Superior temporal gyrus (tissue), 1 donor: ENCODE measurements around the gene IFT172.
"Not testable (repeated sequence)": the region's sequence is repeated elsewhere in the genome, so short reads cannot be mapped to it uniquely, and the experiment has no call there.

Experiments
- DNase-seq: peaks from one replicate; pipeline ENCODE4 v3.0.0-alpha.2; 2016; ENCODE audit errors: extremely low spot score

IFT172 gene

GRCh38 chr2:27489498-27490397 lies at the start of gene IFT172:
Gene IFT172 (minus strand): TSS chr2:27489743. CDS start chr2:27489653, 90 bp downstream.
- DNase-seq: peak; percentile 99

- DNase-seq: not testable (repeated sequence)
Measured at GRCh38 chr2:27538839-27539450, 49.4 kb upstream of the IFT172 start.

- no peak for DNase-seq
Measured at GRCh38 chr2:27537287-27537686, 47.7 kb upstream of the IFT172 start.

- DNase-seq: no peak
Measured at GRCh38 chr2:27531983-27532382, 42.4 kb upstream of the IFT172 start.

- DNase-seq: no peak
Measured at GRCh38 chr2:27527182-27527581, 37.6 kb upstream of the IFT172 start.

GRCh38 chr2:27522400-27522945 lies 32.9 kb upstream of the IFT172 start:
- DNase-seq: no peak

GRCh38 chr2:27520316-27520715 lies 30.8 kb upstream of the IFT172 start:
- DNase-seq: no peak

- no peak for DNase-seq
Measured at GRCh38 chr2:27518782-27519113, 29.2 kb upstream of the IFT172 start.

GRCh38 chr2:27518113-27518781 lies 28.7 kb upstream of the IFT172 start:
- no peak for DNase-seq

- no peak for DNase-seq
Measured at GRCh38 chr2:27509326-27509725, 19.8 kb upstream of the IFT172 start.

- no peak for DNase-seq
Measured at GRCh38 chr2:27507293-27507692, 17.8 kb upstream of the IFT172 start.

- no peak for DNase-seq
Measured at GRCh38 chr2:27506587-27506986, 17.0 kb upstream of the IFT172 start.

GRCh38 chr2:27502142-27502541 lies 12.6 kb upstream of the IFT172 start:
- peak; percentile 48 for DNase-seq

- DNase-seq: no peak
Measured at GRCh38 chr2:27501042-27501441, 11.5 kb upstream of the IFT172 start.

- no peak for DNase-seq
Measured at GRCh38 chr2:27498975-27499374, 9.4 kb upstream of the IFT172 start.

GRCh38 chr2:27497288-27497627 lies 7.7 kb upstream of the IFT172 start:
- DNase-seq: no peak

- DNase-seq: no peak
Measured at GRCh38 chr2:27496357-27497287, 7.1 kb upstream of the IFT172 start, which contains the start of gene GCKR. Gene GCKR (plus strand): TSS chr2:27496839. CDS start chr2:27496905, 66 bp downstream.

GRCh38 chr2:27495840-27496356 lies 6.4 kb upstream of the IFT172 start:
- no peak for DNase-seq

GRCh38 chr2:27494944-27495554 lies 5.5 kb upstream of the IFT172 start, which contains the start of gene FNDC4:
Gene FNDC4 (minus strand): TSS chr2:27495200. CDS start chr2:27494679, 521 bp downstream.
- no peak for DNase-seq

GRCh38 chr2:27494284-27494943 lies 4.9 kb upstream of the IFT172 start:
- no peak for DNase-seq
